Measurements from ENCODE around the gene EIF3K.

EIF3K gene

DNA sequence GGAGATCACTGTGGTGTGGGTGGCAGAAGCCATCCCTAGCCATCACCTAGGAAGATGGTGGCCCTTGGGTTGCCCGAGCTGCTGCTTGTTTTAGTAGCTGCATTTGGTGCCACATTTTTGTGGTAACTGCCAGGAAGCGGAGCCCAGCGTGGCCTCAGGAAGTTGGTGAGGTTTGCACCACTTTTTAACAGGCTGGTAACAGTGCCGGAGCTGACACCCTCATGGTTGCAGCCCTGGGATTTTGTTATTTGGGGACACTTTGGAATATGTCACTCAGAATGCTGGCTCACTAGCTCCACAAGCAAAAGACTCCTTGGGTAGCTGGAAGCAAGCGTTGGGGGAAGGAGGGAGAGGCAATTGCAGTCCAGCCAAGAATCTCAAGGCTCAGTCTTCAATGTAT is 50.6 kb downstream of the EIF3K start:
- DNase-seq, result no peak

DNA sequence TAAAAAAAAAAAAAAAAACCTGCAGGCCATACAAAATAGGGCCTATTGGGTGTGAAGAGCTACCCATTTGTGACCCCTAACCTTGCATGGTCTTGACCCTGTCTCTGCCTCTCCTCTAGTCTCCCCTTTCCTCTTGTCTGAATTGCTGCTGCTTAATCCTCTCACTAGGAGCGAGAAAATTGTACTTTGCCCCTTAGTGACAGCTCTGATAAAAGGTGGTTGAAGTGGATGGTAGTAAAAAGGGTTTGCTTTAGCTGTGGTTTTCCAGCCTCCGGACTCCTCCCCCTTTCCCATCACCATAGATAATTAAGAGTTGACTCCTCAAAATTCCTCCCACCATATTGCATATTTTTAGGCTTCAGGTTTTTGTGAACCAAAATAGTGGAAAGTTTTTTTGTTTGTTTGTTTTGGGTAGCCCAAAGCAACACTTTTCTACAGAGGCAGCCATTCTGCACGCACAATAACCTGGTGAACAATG is 52.0 kb downstream of the EIF3K start:
- DNase-seq, result no peak

DNA sequence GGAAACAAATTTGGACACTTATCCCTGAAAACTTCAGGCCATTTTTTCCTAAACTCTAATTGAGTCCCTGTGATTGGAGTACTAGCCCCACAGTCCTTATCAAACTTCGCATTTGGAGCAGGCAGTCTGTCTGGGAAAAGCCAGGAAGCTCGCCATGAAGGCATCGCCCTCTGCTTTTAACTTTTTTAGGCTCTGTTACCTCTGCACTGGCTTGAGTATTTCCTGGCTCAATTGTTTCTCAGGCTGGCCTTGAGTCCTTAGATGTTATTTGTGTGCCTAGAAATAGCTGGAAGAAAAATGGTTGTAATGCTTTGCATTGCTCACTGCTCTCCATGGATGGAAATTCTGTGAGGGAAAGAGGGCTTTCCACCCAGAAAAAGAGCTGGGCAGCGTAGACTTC is 52.7 kb downstream of the EIF3K start:
- no peak for DNase-seq

DNA sequence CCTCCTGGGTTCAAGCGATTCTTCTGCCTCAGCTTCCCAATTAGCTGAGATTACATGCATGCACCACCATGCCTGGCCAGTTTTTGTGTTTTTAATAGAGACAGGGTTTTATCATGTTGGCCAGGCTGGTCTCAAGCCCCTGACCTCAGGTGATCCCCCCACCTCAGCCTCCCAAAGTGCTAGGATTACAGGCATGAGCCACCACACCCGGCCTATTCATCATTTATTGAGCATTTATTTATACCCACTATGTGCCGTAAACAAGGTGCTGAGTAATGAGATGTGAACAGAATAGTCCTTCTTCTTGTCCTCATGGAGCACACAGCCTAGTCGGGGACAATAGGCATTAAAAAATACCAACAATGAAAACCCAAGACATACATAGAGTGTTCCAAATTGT is 54.0 kb downstream of the EIF3K start:
- no peak for DNase-seq

DNA sequence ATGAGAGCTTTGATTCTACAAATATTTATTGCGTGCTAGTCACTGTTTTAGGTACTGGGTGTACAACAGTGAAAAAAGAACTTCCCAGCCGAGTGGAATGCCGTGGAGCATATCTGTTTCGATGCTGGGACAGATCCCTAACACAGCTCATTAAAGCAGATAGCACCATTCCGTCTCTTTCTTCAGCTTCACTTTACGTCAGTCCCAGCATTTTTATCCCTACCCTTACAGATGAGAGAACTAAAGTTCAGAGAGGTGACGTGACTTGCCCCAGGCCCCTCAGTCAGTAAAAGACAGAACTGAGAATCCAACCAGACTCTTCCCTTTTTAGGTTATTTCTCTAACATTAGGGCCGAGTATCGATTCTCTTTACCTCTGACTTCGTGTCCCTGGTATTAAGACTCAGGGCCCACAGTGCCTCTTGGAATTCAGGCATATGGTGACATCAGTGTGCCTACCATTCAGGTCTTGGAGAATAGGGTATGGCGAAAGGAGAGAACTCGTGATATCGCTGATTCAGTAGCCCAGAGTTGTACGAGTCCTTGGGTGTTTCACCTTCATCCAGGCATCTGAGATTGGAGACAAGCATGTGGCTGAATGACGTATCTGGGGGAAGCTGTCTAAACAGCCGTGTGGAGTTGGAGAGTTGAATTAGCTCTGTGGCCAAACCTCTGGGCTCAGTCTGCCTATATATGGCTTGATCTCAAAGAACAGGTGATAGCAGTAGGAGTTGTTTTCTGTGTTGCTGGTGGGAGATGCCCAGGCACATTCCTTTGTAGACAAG is 55.6 kb downstream of the EIF3K start:
- DNase-seq, result no peak

DNA sequence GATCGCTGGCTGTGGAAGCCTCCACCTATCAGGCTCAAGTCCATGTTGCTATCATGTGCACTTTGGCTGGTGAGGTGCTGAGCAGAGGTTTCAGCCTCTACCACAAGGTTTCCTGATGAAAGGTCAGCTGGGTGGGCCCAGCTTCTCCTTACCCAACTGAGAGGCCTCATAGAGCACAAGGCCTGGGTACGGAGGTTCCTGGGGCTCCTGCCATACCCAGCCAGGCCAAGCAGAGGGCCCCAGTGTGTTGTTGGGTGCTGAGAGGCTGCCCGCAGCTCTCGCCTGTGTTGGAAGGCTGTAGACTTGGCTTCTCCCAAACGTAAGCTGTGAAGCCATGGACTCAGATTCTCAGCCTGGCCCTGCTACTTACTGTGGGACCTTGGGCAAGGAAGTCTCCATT is 56.6 kb downstream of the EIF3K start:
- no peak for DNase-seq

DNA sequence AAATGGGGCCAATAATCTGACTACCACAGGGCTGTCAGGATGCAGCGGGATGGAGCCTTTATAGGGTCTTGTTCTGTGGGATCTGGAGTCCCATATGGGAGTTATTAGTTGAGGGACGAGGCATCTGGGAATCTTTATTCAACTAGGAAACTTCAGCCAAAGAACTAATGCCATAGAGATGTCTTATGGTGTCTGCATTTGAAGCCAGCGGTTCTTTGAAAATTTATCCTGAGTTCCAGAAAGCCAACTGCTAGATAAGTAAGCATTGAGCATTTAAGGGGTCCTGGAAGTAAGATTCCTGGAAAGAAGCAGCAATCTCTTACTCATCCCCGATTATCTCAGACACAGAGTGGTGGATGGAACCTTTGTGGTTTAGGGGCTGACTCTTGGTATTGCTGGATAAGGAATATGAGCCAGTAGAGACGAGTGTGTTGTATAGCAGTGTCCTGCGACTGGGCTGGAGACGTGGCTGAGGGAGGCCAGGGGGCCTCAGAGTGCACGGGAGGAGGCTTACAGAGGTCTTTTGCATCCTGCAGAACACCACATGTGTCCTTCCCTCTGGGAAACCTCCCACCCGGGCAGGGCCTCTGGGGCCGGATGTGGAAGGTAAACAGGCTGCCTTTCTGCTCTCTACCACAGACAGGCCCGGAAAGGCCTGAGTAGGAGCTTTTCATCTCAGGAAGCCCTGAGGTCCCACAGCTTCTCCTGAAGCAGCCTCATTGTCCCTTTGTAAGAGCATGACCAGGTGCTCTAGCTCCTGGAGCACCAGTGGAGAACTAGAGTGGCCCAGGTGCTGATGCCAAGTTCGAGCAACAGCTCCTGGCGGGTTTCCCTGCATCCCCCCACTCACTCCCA is 57.3 kb downstream of the EIF3K start:
- DNase-seq, result no peak

DNA sequence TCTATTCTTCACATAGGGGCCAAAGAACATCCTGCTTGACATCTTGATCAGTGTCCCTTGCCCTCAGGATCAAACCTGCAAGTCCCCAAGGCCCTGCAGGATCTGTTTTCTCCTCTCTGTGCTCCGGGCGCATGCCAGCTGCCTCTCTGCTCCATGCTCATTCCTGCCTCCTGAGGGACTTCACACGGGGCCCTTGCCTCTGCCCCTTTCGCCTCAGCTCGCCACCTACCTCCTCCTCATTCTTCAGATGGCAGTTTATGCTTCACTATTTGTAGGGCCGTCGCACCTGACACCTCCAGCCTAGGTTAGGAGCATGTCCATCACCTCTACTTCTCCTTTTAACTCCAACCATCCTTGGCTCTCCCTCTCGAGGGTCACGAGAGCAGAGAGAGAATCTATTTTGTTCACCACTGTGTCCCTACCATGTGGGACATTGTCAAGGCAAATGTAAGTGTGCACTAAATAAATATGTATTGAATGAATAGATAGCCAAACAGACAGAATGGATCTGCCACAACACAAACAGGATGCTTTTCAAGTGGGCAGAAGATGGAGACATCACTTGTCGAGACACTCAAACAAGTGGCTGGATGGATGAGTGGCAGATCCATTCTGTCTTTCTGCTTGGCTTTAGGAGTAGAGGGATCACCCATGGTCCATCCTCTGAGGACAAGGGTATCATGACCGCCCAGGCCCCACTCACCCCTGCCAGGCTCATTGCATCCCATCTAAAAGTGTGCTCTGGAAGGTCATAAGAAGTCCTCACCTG is 58.1 kb downstream of the EIF3K start:
- DNase-seq, result no peak

DNA sequence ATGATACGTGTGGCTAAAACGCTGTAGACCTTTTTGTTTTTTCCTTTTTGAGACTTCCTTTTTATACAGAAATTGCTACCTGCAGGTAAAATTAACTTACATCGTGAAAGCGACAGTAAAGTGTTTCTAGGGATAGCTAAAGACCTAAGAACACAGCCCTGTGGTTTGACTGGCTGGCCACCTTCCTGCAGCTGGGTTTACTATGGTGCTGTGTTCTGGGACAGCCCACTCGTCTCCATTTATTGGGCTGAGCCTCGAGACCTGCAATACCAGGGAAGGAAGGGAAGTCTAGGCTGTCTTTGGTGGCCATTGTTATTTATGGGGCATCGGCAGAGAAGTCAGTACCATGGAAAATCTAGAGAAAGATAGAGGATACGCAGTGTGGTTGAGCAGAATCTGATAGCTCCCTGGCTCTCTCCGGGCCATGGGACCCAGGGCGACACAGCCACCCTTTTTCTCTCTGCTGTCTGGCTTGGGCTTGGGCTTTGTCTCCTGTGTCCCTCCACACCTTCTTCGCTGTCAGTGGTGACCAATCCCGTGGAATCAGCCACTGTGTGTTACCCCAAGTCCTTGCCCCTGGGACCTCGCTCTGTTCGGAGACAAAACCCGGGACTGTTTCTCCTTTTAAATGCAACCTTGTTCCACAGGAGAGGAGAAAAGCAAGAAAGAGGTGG is 59.4 kb downstream of the EIF3K start:
- no peak for DNase-seq

DNA sequence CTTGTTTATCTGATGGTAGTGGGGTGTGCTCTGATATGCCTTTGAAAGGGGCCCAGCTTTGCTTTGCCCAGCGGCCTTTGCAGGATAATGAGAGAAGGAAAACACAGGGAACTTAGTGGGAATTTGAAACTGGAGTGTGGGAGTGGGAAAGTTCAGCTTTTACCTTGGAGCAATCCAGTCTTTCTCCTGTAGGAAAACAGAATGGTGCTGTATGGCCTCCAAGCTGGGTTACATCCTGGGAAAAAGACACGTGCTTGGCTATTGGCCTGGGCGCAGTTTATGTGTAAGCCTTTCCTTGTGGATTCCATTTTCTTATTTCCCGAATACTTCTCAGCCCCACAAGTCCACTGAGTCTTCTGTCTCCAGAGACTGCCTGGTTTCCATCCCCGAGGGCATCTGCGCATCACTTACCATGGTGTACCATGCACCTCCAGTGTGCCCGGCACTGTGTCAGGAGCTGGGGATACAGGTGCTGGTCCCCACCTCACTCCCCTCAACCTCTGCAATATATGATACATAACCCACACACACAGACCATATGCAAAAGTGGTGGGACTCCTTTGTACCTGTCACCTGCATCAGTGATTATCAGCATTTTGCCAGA is 60.0 kb downstream of the EIF3K start:
- DNase-seq, result no peak

DNA sequence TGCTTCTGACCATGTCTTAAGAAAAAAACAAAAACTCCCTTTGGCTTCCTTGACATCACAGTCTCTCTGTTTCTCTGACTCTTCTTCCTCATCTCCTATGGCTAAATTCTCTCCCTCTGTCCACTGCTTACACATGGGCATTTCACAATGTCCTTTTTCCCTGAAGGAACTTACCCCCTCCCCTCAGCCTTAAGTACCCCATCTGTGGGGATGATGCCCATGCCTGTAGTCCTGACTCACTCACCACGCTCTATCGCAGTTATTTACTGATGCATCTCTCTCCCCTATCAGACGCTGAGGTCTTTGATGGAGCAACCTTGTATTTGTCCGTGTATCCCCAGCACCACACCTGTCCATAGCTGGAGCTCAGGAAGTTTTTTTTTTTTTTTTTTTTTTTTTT is 60.9 kb downstream of the EIF3K start:
- DNase-seq, result no peak

DNA sequence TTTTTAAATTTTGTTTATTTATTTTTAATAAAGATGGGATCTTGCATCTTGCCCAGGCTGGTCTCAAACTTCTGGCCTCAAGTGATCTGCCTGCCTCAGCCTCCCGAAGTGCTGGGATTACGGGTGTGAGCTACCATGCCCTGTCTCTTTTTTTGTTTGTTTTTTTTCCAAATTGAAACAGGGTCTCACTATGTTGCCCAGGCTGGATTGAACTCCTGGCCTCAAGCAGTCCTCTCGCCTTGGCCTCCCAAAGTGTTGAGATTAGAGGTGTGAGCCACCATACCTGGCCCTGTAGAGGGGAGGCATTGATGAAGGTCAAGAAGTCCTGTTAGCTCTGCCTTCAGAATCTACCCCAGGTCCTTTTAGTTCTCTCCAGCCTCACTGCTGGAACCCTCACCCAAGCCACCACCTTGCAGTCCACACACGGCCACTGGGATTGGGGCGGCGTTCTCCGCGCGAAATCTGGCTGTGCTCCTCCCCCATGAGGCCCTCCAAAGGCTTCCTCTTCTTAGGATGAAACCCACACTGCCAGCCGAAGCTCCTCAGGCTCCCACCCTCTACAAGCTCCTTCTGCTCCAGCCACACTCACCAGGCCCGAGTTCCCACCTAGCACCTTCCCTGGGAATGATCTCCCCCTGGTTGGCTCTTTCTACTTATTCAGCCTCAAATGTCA is 63.3 kb downstream of the EIF3K start:
- no peak for DNase-seq

DNA sequence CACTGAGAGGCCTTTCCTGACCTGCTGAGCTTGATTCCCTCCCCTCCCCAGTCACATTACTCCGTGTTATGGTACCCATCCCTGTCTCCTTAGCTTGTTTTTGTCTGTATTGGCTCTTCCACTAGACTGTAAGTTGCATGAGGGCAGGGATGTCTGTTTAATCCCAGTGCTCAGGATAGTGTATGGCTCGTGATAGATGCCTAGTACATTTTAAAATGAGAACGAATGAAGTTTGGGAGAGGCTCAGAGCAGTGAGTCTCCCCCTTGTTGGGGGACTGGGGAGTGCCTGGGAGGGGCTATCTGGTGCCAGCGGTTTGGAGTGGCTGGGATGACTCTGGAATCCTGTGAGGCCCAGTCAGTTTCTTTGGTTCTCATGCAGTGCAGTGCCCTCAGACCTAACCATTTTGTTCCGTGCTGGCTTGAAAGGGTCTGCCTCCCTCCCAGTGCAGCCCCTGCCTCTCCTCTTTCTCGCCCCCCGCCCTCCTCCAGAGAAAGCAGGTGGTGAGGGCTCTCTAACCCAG is 63.9 kb downstream of the EIF3K start:
- DNase-seq, result no peak

DNA sequence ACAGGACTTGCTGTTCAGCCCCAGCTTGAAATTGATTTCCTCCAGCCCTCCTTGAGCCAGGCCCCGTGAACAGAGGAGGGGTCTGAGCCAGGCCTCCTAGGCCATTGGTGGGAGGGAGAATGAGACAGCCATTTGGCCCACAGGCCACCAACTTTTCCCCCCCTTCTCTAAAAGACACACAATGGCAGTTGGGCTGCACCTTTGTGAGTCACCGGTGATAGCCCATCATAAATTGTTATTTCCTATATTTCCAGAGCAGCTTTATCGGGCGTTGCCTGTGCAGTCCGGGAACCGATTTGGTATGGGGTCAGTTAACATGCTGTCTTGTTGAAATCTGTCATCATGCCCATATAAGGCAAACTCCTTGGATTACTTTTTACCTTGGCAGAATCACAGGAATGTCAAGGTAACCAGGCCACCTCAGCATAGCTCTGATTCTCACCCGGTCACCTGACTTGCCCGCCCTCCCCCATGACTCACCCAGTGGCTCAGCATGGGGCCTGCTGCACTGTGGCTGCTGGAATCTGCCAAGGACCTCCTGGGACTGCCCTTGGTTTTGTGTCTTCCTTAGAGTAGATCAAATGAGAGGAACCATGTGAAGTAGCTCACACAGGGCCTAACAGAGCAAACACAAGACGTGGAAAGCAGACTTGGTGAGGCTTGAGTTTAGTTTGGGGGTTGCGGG is 64.5 kb downstream of the EIF3K start:
- no peak for DNase-seq

DNA sequence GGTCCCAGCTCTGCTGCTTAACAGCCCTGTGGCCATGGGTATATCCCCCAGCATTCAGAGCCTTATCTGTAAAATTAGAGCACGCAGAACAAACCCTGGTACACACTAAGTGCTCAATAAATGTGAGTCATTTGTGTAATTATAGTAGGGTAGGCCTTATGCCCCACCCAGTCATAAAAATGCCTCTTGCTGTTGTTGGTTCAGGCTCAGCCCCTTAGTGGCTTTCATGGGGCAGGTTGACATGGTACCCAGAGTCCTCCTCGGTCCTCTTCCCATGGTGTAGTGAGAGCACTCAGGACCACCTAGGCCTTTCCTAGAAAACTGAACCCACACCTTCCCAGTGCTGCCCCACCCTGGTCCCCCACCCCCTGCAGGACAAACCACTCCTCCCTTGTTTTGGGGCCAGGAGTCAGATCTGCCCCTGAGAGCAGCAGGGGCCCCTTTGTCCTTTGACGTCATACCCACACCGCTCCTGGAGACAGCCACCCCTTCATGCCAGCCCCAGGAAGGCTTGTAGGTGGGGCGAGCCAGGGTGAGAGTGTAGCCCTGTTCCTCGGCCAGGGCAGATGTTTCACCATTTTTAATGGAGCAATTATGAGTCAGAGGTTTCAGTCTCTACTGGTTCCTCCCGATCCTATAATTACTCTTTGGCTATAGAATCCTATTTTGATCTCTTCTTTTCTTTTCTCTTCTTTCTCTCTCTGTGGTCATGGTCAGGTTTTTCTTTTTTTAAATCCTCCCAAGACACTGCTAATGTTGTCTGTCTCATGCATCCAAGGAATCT is 65.3 kb downstream of the EIF3K start:
- DNase-seq, result no peak

DNA sequence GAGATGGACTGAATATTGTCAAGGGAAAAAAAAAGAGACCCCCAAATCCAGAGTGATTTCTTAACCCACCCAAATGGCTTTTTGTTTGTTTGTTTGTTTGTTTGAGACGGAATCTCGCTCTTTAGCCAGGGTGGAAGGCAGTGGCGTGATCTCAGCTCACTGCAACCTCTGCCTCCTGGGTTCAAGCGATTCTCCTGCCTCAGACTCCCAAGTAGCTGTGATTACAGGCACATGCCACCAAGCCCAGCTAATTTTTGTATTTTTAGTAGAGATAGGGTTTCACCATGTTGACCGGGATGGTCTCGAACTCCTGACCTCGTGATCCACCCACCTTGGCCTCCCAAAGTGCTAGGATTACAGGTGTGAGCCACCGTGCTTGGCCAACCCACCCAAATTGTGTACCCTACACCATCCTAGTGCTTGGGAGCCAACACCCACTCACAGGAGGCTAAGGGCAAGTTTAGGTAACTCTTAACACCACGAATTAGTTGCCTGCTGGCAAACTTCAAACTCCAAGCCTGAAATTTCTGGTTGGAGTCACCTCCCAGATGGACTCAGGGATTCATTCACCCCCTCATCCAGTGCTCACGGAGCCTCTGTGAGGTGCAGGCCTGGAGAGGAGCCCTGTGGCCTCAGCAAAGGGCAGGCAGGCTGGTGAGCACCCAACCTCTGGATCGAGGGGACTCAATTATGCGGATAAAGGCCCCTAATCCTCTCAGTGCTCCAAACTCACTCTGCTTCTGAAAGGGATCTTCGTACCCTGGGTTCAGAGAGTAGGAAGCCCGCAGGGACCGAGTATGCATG is 66.1 kb downstream of the EIF3K start:
- no peak for DNase-seq

DNA sequence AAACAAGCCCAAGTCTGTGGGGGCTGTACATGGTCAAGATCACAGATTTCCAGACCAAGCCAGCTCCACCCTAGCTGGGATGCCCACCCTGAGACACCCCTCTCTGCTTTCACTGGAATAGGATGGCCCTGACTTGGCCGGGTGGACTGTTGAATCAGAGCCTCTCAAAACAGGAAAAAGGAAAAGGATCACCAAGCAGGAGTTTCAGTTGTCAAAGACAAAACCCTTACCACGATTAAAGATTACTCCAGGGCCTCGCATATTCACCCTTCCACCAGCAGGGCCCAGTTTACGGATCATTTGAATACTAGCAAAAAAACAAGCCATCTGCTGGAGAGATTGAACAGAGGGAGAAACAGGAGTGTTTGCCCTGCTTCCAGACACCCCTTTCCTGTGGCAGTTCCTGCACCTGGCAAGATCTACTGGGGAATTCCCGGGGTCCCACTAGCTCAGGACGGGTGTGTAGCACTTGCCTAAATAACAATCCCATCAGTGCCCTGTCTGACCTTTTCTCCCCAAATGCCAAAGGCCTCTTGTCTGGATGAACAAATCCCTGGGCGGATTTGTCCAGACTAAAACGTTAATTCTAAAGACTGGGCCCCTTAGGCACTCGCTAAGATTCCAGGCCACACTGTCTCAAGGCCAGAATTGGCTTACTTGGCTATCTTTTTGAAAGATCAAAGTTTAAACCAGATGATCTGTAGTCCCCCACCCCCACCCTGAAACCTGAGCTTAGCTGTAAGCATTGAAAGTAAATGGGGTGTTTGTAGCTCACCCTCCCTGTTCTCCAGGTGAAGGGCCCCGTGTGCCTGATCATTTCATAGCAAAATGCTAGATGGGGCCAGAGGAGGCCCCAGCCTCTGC is 66.9 kb downstream of the EIF3K start:
- no peak for DNase-seq

DNA sequence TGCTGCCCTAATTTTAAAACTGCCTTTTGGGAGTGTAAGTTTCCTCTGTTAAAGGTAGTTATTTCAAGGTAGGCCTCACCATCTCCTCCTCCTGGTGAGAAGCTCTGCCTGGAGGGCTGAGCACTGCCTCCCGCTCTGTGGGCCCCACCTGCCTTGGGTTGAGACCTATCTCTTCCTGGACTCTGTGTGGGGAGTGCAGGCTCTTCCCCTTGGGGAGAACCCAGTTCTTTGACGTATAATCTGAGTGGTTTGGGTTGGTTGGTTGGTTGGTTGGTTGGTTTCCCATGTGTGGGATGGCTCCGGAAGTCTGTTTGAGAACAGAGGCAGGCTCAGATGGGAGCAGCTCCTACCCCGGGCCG is 67.5 kb downstream of the EIF3K start:
- no peak for DNase-seq

All from KG1 (cell line).